HCT116 (cell line): ENCODE measurements around the gene PRKG1.

Experiments
- ATF3 ChIP-seq: IDR thresholded peaks from 2 replicates; pipeline ENCODE4 v1.6.1; 2012
- CEBPB ChIP-seq: IDR thresholded peaks from 2 replicates; pipeline ENCODE4 v1.6.1; 2012; ENCODE audit warnings: low read depth
- CTCF ChIP-seq, 3 experiments: fragments of 200-600 bp in 1 of 3; sonication (generic) in 1 of 3; IDR thresholded peaks in 2 of 3; conservative IDR thresholded peaks in 1 of 3; 2 replicates each; pipeline ENCODE4 v1.5.1; 2012 to 2017; ENCODE audit warnings: low read depth in 2 of 3, low read length in 2 of 3, antibody characterized with exemption in 1 of 3, borderline replicate concordance in 1 of 3, control low read depth in 1 of 3, mild to moderate bottlenecking in 1 of 3, mixed read lengths in 1 of 3, mixed run types in 1 of 3, moderate library complexity in 1 of 3; ENCODE audit not compliant: insufficient read depth in 1 of 3
- EZH2 ChIP-seq: fragments of 200-600 bp; sonication (generic); IDR thresholded peaks from 2 replicates; pipeline ENCODE4 v1.6.1; 2017; ENCODE audit warnings: antibody characterized with exemption, mixed run types
- EZH2phosphoT487 ChIP-seq: fragments of 200-600 bp; IDR thresholded peaks from 2 replicates; pipeline ENCODE4 v1.6.1; 2018; ENCODE audit warnings: antibody characterized with exemption, borderline replicate concordance
- POLR2A ChIP-seq: IDR thresholded peaks from 2 replicates; pipeline ENCODE4 v1.7.0; 2011; ENCODE audit warnings: borderline replicate concordance; ENCODE audit not compliant: insufficient read depth, insufficient read length; ENCODE audit errors: extremely low read depth
- POLR2AphosphoS5 ChIP-seq: IDR thresholded peaks from 2 replicates; pipeline ENCODE4 v1.6.1; 2011; ENCODE audit warnings: mild to moderate bottlenecking, low read depth, low read length, moderate library complexity
- REST ChIP-seq: IDR thresholded peaks from 2 replicates; pipeline ENCODE4 v1.6.1; 2012; ENCODE audit warnings: low read depth
- TCF7L2 ChIP-seq: IDR thresholded peaks from 2 replicates; pipeline ENCODE4 v1.7.0; 2011; ENCODE audit warnings: borderline replicate concordance, inconsistent platforms; ENCODE audit not compliant: insufficient read depth, insufficient read length; ENCODE audit errors: extremely low read depth
- YY1 ChIP-seq: IDR thresholded peaks from 2 replicates; pipeline ENCODE4 v1.6.1; 2011; ENCODE audit warnings: low read length, low read depth, moderate library complexity, mild to moderate bottlenecking; ENCODE audit not compliant: insufficient replicate concordance; ENCODE audit errors: extremely low read depth
- TF ChIP-seq, protein P1 (sequence below): IDR thresholded peaks from 2 replicates; pipeline ENCODE4 v1.6.1; 2011; ENCODE audit warnings: mild to moderate bottlenecking, low read length, moderate library complexity; ENCODE audit not compliant: insufficient replicate concordance; ENCODE audit errors: extremely low read depth
- TF ChIP-seq, protein P2 (sequence below): IDR thresholded peaks from 2 replicates; pipeline ENCODE4 v1.6.1; 2012

- TF ChIP-seq POLR2A (no peak), CTCF (IDR thresholded peaks at IDR 0.05 in 2 of 3, conservative IDR thresholded peaks at IDR 0.05 in 1 of 3; ENCODE audit: borderline replicate concordance in 1 of 3, insufficient read depth in 1 of 3, low read depth in 2 of 3, low read length in 2 of 3) (no peak), CEBPB (no peak), EZH2 (no peak), EZH2phosphoT487 (no peak), YY1 (no peak), REST (no peak), TCF7L2 (no peak), POLR2AphosphoS5 (no peak), ATF3 (no peak)
- TF ChIP-seq, protein P1, sequence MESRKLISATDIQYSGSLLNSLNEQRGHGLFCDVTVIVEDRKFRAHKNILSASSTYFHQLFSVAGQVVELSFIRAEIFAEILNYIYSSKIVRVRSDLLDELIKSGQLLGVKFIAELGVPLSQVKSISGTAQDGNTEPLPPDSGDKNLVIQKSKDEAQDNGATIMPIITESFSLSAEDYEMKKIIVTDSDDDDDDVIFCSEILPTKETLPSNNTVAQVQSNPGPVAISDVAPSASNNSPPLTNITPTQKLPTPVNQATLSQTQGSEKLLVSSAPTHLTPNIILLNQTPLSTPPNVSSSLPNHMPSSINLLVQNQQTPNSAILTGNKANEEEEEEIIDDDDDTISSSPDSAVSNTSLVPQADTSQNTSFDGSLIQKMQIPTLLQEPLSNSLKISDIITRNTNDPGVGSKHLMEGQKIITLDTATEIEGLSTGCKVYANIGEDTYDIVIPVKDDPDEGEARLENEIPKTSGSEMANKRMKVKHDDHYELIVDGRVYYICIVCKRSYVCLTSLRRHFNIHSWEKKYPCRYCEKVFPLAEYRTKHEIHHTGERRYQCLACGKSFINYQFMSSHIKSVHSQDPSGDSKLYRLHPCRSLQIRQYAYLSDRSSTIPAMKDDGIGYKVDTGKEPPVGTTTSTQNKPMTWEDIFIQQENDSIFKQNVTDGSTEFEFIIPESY: no peak
- TF ChIP-seq, protein P2, sequence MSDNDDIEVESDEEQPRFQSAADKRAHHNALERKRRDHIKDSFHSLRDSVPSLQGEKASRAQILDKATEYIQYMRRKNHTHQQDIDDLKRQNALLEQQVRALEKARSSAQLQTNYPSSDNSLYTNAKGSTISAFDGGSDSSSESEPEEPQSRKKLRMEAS: no peak
Observed at GRCh38 chr10:52064084-52064845, 990.0 kb downstream of the PRKG1 start.
